ENCODE results near the gene GABRP. TPM values are rescaled to one million over a fixed set of nuclear protein-coding genes. Genes with fewer than 3 reads are reported as not detected.

Gene GABRP
- polyA plus RNA-seq, 2 of the 4 experiments (the other 2 are of a cell fraction): not detected

DNA sequence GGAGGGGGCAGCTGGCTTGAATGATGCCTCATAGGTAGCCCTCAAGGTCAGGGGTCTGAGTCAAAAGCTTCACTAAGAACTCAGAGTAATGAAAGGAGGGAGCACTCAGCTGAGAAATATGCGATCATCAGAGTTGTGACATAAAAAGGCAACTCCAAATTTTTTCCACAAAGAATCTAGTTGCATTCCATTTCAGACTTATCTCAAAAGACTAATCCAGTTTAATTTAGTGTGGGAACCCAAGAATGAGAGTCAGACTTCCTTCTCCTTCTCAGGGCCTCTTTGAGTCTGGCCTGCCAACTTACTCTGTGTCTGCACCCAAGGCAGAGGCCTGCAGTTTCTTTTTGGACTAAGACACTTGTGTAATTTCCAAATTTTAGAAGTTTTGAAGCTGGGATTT, 34.7 kb downstream of the GABRP start:
- H3K27ac ChIP-seq: no peak overlapping the region
- no peak overlapping the region for H3K4me3 ChIP-seq
- ChIA-PET POLR2A (no interaction called here), CTCF (no interaction called here)
- H3K9me3 ChIP-seq: no peaks in the 10 kb centered on the region
- H3K4me2 ChIP-seq: no peak overlapping the region
- DNase-seq (ENCODE audit: low read depth in 1 of 2, low spot score in 1 of 2) (no peak), ATAC-seq (no peak), FAIRE-seq (no peak)
- 85% methylated on average over 1 of the region's 1 CpG for WGBS (ENCODE audit: missing lambda C conversion rate)
- TF ChIP-seq BHLHE40 (IDR thresholded peaks at IDR 0.05; ENCODE audit: low read depth, low read length) (no peak), RARB (CRISPR knock-in tag; IDR thresholded peaks at IDR 0.05) (no peak), HOXB5 (CRISPR knock-in tag; IDR thresholded peaks at IDR 0.05) (no peak), KDM1A (IDR thresholded peaks at IDR 0.05; ENCODE audit: low read depth) (no peak), ESRRA (IDR thresholded peaks at IDR 0.05; ENCODE audit: borderline replicate concordance, low read length) (no peak)
- TF ChIP-seq, protein P1, sequence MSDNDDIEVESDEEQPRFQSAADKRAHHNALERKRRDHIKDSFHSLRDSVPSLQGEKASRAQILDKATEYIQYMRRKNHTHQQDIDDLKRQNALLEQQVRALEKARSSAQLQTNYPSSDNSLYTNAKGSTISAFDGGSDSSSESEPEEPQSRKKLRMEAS (IDR thresholded peaks at IDR 0.05): no peak
- H3K4me1 ChIP-seq: no peaks in the 10 kb centered on the region

DNA sequence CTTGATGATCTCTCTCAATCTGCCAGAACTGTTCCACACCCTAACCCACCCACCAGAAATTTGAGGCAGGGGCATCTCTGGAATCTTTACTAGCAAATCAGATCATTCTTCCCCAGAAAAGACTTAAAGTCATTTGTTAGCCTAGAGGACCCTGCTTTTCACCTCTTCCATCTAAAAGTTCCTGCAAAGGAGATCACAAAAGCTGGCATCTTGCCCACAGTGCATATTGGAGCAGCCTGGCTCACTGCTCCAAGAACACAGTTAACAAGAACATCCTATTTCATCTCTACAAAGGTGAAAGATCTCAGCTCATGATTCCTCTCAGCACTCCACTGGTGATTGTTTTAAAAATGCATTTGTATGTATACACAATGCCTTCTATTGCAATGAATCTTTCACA, 36.3 kb downstream of the GABRP start:
- no peak overlapping the region for H3K27ac ChIP-seq
- H3K9me3 ChIP-seq: no peaks in the 10 kb centered on the region
- CTCF ChIA-PET: interaction anchor here (3.7 kb wide), 1 partner anchor 9 kb away, joined by 16 read pairs; no protein-coding TSS in a partner anchor
- no peak for FAIRE-seq
- H3K4me1 ChIP-seq: no peaks in the 10 kb centered on the region
- no peak overlapping the region for H3K4me3 ChIP-seq
- POLR2A ChIA-PET: no interaction called here
- DNase-seq (ENCODE audit: low read depth in 1 of 2, low spot score in 1 of 2): no peak
- TF ChIP-seq, protein P2, sequence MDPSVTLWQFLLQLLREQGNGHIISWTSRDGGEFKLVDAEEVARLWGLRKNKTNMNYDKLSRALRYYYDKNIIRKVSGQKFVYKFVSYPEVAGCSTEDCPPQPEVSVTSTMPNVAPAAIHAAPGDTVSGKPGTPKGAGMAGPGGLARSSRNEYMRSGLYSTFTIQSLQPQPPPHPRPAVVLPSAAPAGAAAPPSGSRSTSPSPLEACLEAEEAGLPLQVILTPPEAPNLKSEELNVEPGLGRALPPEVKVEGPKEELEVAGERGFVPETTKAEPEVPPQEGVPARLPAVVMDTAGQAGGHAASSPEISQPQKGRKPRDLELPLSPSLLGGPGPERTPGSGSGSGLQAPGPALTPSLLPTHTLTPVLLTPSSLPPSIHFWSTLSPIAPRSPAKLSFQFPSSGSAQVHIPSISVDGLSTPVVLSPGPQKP (IDR thresholded peaks at IDR 0.05; ENCODE audit: low read depth, low read length): no peak
- TF ChIP-seq HOXB13 (CRISPR knock-in tag; IDR thresholded peaks at IDR 0.05; ENCODE audit: low read depth) (no peak), HOXB5 (CRISPR knock-in tag; IDR thresholded peaks at IDR 0.05) (no peak), CEBPB (IDR thresholded peaks at IDR 0.05) (no peak), CHD4 (IDR thresholded peaks at IDR 0.05; ENCODE audit: borderline replicate concordance) (no peak), RCOR1 (IDR thresholded peaks at IDR 0.05; ENCODE audit: low read depth, low read length) (no peak), BHLHE40 (IDR thresholded peaks at IDR 0.05; ENCODE audit: low read depth, low read length) (no peak), TFCP2L1 (CRISPR knock-in tag; IDR thresholded peaks at IDR 0.05) (no peak), RFX5 (IDR thresholded peaks at IDR 0.05) (no peak), POLR2AphosphoS2 (conservative IDR thresholded peaks at IDR 0.05; ENCODE audit: low read length) (no peak), SMC3 (IDR thresholded peaks at IDR 0.05) (no peak), SREBF2 (IDR thresholded peaks at IDR 0.05) (no peak)
- no peak for ATAC-seq
- no peak overlapping the region for H3K4me2 ChIP-seq

DNA sequence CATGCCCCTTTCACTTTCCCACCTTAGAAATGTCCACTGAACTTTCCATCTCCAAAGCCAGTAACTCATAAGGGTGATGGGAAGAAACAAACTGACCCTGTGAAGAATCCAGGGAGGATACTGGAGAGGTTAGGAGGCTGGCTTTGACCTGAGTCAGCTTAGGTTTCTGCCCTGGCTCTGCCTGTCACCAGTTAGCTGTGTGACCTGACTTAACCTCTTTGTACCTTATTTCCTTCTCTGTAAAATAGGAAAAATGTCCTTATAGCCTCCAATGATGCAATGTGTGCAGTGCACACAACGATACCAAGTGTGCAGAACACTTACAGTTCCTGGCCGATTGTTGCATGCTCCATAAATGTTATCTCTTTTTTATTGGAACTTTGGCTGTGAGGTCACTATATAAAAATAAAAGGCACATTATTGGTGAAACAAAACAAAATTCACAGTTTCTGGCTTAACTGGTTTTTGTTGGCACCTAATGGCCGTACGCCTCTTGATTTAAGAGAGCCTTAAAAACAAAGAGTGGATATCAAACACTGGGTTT, 37.8 kb downstream of the GABRP start:
- no peak for ATAC-seq
- H3K4me3 ChIP-seq: no peak overlapping the region
- TF ChIP-seq KDM5A (IDR thresholded peaks at IDR 0.05): no peak
- TF ChIP-seq CHD4 (IDR thresholded peaks at IDR 0.05; ENCODE audit: borderline replicate concordance): no peak
- TF ChIP-seq GATA3 (IDR thresholded peaks at IDR 0.05; ENCODE audit: borderline replicate concordance): no peak
- TF ChIP-seq PHF8 (IDR thresholded peaks at IDR 0.05; ENCODE audit: borderline replicate concordance, low read depth): no peak
- TF ChIP-seq, protein P3, sequence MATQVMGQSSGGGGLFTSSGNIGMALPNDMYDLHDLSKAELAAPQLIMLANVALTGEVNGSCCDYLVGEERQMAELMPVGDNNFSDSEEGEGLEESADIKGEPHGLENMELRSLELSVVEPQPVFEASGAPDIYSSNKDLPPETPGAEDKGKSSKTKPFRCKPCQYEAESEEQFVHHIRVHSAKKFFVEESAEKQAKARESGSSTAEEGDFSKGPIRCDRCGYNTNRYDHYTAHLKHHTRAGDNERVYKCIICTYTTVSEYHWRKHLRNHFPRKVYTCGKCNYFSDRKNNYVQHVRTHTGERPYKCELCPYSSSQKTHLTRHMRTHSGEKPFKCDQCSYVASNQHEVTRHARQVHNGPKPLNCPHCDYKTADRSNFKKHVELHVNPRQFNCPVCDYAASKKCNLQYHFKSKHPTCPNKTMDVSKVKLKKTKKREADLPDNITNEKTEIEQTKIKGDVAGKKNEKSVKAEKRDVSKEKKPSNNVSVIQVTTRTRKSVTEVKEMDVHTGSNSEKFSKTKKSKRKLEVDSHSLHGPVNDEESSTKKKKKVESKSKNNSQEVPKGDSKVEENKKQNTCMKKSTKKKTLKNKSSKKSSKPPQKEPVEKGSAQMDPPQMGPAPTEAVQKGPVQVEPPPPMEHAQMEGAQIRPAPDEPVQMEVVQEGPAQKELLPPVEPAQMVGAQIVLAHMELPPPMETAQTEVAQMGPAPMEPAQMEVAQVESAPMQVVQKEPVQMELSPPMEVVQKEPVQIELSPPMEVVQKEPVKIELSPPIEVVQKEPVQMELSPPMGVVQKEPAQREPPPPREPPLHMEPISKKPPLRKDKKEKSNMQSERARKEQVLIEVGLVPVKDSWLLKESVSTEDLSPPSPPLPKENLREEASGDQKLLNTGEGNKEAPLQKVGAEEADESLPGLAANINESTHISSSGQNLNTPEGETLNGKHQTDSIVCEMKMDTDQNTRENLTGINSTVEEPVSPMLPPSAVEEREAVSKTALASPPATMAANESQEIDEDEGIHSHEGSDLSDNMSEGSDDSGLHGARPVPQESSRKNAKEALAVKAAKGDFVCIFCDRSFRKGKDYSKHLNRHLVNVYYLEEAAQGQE (IDR thresholded peaks at IDR 0.05): no peak
- TF ChIP-seq, protein P1 (IDR thresholded peaks at IDR 0.05): no peak
- TF ChIP-seq, protein P2 (IDR thresholded peaks at IDR 0.05; ENCODE audit: low read depth, low read length): no peak
- TF ChIP-seq EHF (CRISPR knock-in tag; IDR thresholded peaks at IDR 0.05): no peak
- TF ChIP-seq ZSCAN20 (CRISPR knock-in tag; IDR thresholded peaks at IDR 0.05): no peak
- TF ChIP-seq SREBF2 (IDR thresholded peaks at IDR 0.05): no peak
- TF ChIP-seq FOXS1 (CRISPR knock-in tag; IDR thresholded peaks at IDR 0.05): no peak
- TF ChIP-seq JUN (IDR thresholded peaks at IDR 0.05): no peak
- TF ChIP-seq CBX2 (IDR thresholded peaks at IDR 0.05; ENCODE audit: borderline replicate concordance, low read depth): no peak
- TF ChIP-seq NFE2L2 (conservative IDR thresholded peaks at IDR 0.05; ENCODE audit: low read length): no peak
- TF ChIP-seq RNF2 (IDR thresholded peaks at IDR 0.05; ENCODE audit: borderline replicate concordance, low read depth): no peak
- TF ChIP-seq CHD2 (IDR thresholded peaks at IDR 0.05; ENCODE audit: low read length, partially characterized antibody): no peak
- TF ChIP-seq POLR2AphosphoS2 (conservative IDR thresholded peaks at IDR 0.05; ENCODE audit: low read length): no peak
- no peak for TF ChIP-seq FOSL2 (IDR thresholded peaks at IDR 0.05)
- no peak for TF ChIP-seq FOSL2 (CRISPR knock-in tag; IDR thresholded peaks at IDR 0.05)

More for the DNA sequence above, 37.8 kb downstream of the GABRP start:
- WGBS (ENCODE audit: missing lambda C conversion rate): 60% methylated on average over 4 of the region's 4 CpGs
- no peak overlapping the region for H3K4me2 ChIP-seq
- H3K9me3 ChIP-seq: no peaks in the 10 kb centered on the region
- DNase-seq (ENCODE audit: low read depth in 1 of 2, low spot score in 1 of 2) (no peak), FAIRE-seq (no peak)
- CTCF ChIA-PET: interaction anchor here (0.6 to 3.7 kb wide), 3 partner anchors 11 to 393 kb away, joined by 3 to 16 read pairs (median 5); no protein-coding TSS in a partner anchor
- no peak overlapping the region for H3K27ac ChIP-seq
- POLR2A ChIA-PET: no interaction called here
- H3K4me1 ChIP-seq: no peaks in the 10 kb centered on the region
